NCI-H1105 treated with DMSO at 0.1 percent for 48 hours (cell line): Measurements from ENCODE around the gene MGAT5.

Source experiments
- DNase-seq: peaks from one replicate; lab custom pipeline; 2025; lab: John Stamatoyannopoulos, UW

Gene MGAT5

DNA sequence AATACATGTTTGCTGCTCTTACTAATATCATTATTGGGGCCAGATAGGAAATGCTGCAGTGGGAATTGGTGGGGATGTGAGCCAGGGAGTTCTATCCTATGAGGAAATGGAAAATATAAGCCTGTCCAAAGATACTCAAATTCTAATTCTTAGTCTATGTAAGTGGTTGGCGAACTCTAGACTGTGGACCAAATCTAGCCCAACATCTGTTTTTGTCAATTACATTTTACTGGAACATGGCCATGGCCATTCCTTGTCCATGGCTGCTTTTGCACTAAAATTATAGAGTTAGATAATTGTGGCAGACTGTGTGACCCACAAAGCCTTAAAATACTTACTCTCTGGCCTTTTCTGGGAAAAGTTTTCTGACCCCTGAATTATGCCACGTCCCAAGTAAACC, 113.3 kb downstream of the MGAT5 start:
- DNase-seq = no peak

GRCh38 chr2:134368009-134368817, 114.3 kb downstream of the MGAT5 start:
- no peak for DNase-seq

DNA sequence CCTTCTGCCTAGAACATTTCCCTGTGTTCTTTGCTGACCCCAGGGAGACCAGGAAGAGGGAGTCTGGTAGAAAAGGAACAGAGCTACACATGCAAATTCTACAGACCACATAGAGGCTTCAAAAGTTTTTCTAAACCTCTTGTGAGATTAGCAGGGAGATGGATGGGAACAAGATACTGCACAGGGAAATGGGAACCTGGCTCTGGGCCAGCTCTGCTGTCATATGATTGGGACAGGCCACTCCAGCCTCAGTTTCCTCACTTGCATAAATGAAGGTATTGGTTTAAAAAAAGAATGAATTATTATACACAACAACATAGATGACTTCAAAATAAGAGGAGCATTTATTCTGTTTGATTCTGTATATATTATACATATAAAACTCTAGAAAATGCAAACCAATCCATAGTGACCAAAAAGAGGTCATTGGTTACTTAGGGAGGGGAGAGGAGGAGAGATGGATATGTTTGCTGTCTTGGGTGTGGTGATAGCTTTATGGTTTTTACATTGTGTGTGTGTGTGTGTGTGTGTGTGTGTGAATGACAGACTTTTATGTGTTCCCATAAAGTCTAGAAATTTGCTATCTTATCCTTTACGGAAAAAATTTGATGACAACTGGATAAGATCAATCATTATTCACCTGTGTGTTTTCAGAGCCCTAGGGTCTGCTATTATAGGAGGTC, 115.5 kb downstream of the MGAT5 start:
- no peak for DNase-seq

DNA sequence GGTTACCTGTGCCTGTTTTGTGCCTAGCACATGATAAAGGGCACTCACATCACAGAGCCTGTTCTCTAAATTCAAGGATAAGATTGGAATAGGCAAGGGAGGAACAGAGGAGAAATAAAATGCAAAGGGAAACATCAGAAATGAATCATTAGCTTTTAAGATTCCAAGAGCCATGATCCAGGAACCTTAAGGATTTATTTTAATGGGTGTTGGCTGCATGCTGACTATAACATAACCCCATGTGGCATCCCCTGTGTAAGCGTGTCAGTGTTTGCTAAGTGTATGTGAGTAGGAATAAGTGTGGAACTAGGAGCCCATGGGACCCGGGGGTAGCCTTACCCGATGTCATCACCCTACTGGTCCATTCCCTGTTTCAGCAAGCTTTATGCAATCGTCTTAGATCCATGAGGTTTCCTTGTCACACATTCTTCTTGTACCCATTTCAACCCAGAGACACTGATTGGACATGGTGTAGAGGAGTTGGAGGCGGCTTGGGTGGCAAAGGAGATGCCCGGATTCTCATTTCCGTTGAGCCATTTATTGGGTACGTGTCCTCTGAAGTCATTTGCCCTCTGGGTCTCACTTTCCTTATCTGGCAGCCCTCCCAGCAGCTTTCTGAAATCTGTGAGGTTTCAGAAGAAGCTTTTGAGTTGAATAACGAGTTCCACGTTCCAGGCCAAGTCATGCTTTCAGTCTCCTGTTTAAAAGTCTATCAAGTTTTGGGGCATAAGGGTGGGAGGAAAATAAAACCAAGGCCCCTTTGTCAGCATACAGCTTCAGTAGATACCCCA, 117.0 kb downstream of the MGAT5 start:
- DNase-seq = no peak

DNA sequence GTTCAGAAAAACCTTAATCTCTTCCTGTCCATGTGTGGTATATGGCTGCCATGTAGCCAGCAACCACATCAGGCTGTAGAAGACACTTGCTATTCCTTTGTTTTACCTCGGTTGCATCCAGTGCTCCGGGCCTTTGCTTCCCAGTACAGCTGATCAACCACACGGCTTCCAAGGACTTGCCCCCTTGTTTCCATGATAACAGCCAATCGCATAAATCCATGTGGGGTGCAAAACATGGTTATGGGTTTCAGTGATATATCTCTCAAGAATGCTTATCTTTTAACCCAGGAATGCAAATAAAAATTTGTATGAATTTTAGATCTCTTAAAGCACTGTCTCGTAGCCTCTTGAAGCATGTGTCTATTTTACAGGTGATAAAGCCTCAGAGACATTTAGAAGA, 118.3 kb downstream of the MGAT5 start:
- no peak for DNase-seq

DNA sequence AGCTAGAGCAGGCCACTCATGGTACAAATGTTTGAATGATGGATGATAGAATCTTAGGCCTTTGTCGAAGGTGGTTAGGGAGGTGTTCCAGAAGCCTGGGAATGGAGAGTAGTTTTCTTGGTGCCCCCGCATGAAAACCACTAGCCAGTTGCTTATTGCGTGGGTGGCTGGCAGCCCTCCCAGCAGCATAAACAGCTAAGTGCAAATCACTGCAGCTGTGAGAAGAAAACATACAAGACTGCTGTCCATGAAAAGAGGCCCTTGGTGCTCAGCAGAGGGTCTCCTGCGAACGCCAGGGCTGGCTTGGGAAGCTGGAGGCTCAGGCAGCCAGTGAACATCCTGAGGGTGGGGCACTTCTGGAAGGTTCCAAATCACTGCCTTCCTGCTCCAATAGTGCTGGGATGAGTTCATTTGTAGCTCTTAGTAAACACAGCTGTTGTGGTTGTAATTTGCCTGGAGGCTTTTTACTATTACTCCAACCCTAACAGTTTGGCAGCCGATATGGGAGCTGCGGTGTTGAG, 118.8 kb downstream of the MGAT5 start:
- no peak for DNase-seq

GRCh38 chr2:134375935-134376334, 122.1 kb downstream of the MGAT5 start:
- no peak for DNase-seq

GRCh38 chr2:134377730-134378129, 123.9 kb downstream of the MGAT5 start:
- no peak for DNase-seq

- no peak for DNase-seq
Observed at GRCh38 chr2:134379293-134379692, 125.4 kb downstream of the MGAT5 start.

- DNase-seq = no peak
Observed at GRCh38 chr2:134379722-134380121, 125.8 kb downstream of the MGAT5 start.

GRCh38 chr2:134381141-134381540, 127.3 kb downstream of the MGAT5 start:
- DNase-seq = no peak

DNA sequence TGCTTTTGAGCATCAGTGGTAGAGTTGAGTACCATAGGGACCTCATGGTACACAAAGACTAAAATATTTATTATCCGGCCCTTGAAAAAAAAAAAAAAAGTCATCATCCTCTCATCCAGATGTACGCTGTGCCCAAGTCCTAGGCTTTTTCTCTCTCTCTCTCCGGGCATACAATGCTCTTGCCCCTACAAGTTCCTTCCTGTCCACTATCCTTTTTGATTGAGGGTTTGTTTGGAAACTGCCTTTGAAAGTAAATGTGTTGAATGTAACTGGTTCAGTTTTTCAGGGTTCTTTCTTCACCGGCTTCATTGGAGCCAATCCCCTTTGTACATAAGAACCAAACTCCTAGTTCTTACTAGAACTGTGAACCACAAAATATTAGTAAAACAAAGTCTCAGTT, 130.3 kb downstream of the MGAT5 start:
- DNase-seq = no peak

- no peak for DNase-seq
Observed at GRCh38 chr2:134385195-134385594, 131.3 kb downstream of the MGAT5 start.

GRCh38 chr2:134386310-134386709, 132.4 kb downstream of the MGAT5 start:
- no peak for DNase-seq

- no peak for DNase-seq
Observed at GRCh38 chr2:134389381-134389780, 135.5 kb downstream of the MGAT5 start.

- peak; percentile 74 for DNase-seq
Observed at GRCh38 chr2:134391751-134392160, 137.9 kb downstream of the MGAT5 start.

GRCh38 chr2:134392442-134393074, 138.7 kb downstream of the MGAT5 start:
- DNase-seq = no peak

GRCh38 chr2:134393075-134393461, 139.2 kb downstream of the MGAT5 start:
- no peak for DNase-seq

DNA sequence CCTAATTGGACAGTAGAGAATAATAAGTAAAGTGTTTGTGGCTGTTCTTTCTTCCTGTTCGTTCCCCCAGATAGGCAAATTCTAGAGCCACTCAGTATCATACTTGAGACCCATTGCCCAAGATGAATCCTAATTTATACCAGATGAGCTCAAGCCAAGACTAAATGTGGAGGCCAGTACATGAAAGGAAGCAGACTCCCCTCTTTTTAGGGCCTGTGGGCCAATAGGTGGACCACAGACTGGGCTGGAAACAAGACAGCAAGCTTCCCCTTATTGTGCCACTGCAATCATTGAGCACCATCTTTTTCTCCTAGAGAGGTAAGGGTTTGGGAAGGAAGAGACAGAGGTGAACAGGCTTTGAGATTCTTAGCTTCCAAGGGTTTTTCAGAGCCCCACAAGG, 141.9 kb downstream of the MGAT5 start:
- DNase-seq = no peak

DNA sequence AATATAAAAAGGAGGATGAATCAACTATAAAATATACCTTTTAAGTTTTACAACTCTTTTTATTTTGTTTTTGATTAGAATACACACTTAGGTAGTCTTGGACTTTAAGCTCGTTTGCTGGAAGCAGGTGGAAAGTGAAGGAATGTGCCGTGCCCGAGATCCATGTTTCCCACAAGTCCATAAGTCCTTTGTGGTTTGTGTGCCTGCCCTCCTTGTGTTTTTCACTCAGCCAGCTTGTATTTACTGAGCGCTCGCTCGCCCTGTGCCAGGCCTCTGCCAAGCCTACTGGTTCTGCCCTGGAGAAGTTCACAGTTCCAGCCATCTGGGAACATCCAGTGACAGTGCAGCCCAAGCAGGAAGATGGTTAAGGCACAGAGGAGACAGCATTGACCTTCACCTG, 142.6 kb downstream of the MGAT5 start:
- DNase-seq = no peak

GRCh38 chr2:134397146-134397896, 143.4 kb downstream of the MGAT5 start:
- DNase-seq = no peak
